SK-N-SH treated with all-trans-retinoic acid at 6 μM for 48 hours (cell line): Measurements from ENCODE around the gene CALML5.

Experiments
- ATAC-seq: fragments of 200-7000 bp; cut with Tn5 transposase; 3 replicates; pipeline ENCODE4 v1.9.1; 2020; ENCODE audit warnings: mild to moderate bottlenecking, moderate library complexity
- ARNTL ChIP-seq: fragments of 450-650 bp; formaldehyde crosslinking; IDR thresholded peaks from 2 replicates; pipeline ENCODE4 v1.5.0; 2020; ENCODE audit warnings: low read depth, mild to moderate bottlenecking, moderate library complexity, borderline replicate concordance
- BACH2 ChIP-seq: fragments of 250-450 bp; sonication (Bioruptor Pico); IDR thresholded peaks from 2 replicates; pipeline ENCODE4 v1.9.0; 2021; ENCODE audit warnings: mild to moderate bottlenecking, borderline replicate concordance
- CREB5 ChIP-seq: fragments of 250-450 bp; sonication (Bioruptor Pico); IDR thresholded peaks from 2 replicates; pipeline ENCODE4 v1.5.1; 2020; ENCODE audit warnings: low read depth, mild to moderate bottlenecking, moderate library complexity
- CSDC2 ChIP-seq: fragments of 250-450 bp; sonication (Bioruptor Pico); IDR thresholded peaks from 2 replicates; pipeline ENCODE4 v1.5.0; 2020; ENCODE audit warnings: mild to moderate bottlenecking, moderate library complexity
- CSRNP3 ChIP-seq: fragments of 250-450 bp; sonication (Bioruptor Pico); IDR thresholded peaks from 2 replicates; pipeline ENCODE4 v1.5.1; 2021; ENCODE audit warnings: mild to moderate bottlenecking, moderate library complexity
- ISL1 ChIP-seq: fragments of 250-450 bp; sonication (Bioruptor Pico); IDR thresholded peaks from 2 replicates; pipeline ENCODE4 v2.1.2; 2022; ENCODE audit warnings: mild to moderate bottlenecking, moderate library complexity
- OSR1 ChIP-seq: fragments of 250-450 bp; sonication (Bioruptor Pico); IDR thresholded peaks from 2 replicates; pipeline ENCODE4 v1.8.0; 2022; ENCODE audit warnings: moderate library complexity, mild to moderate bottlenecking, inconsistent platforms
- PATZ1 ChIP-seq: fragments of 250-450 bp; sonication (Bioruptor Pico); IDR thresholded peaks from 2 replicates; pipeline ENCODE4 v1.8.0; 2020; ENCODE audit warnings: mild to moderate bottlenecking, moderate library complexity, borderline replicate concordance
- POU6F1 ChIP-seq: fragments of 250-450 bp; sonication (Bioruptor Pico); IDR thresholded peaks from 2 replicates; pipeline ENCODE4 v1.8.0; 2021; ENCODE audit warnings: low read depth, mild to moderate bottlenecking, moderate library complexity, borderline replicate concordance
- PPARA ChIP-seq: fragments of 250-450 bp; sonication (Bioruptor Pico); IDR thresholded peaks from 2 replicates; pipeline ENCODE4 v1.5.0; 2020; ENCODE audit warnings: mild to moderate bottlenecking, borderline replicate concordance
- RARB ChIP-seq: fragments of 250-450 bp; sonication (Bioruptor Pico); IDR thresholded peaks from 2 replicates; pipeline ENCODE4 v1.8.0; 2021; ENCODE audit warnings: mild to moderate bottlenecking, moderate library complexity
- SNAI2 ChIP-seq: fragments of 250-450 bp; sonication (Bioruptor Pico); IDR thresholded peaks from 2 replicates; pipeline ENCODE4 v1.5.0; 2020; ENCODE audit warnings: mild to moderate bottlenecking, moderate library complexity
- TCF4 ChIP-seq: fragments of 250-450 bp; sonication (Bioruptor Pico); IDR thresholded peaks from 2 replicates; pipeline ENCODE4 v1.8.0; 2021; ENCODE audit warnings: mild to moderate bottlenecking, moderate library complexity, borderline replicate concordance
- TOX ChIP-seq: fragments of 250-450 bp; sonication (Bioruptor Pico); IDR thresholded peaks from 2 replicates; pipeline ENCODE4 v1.8.0; 2021; ENCODE audit warnings: mild to moderate bottlenecking, moderate library complexity, borderline replicate concordance
- TSHZ2 ChIP-seq: fragments of 250-450 bp; sonication (Bioruptor Pico); IDR thresholded peaks from 2 replicates; pipeline ENCODE4 v1.5.0; 2020; ENCODE audit warnings: mild to moderate bottlenecking, moderate library complexity
- ZC3H10 ChIP-seq: fragments of 250-450 bp; sonication (Bioruptor Pico); IDR thresholded peaks from 2 replicates; pipeline ENCODE4 v1.5.1; 2021; ENCODE audit warnings: mild to moderate bottlenecking, moderate library complexity
- ZFP3 ChIP-seq: fragments of 250-450 bp; sonication (Bioruptor Pico); IDR thresholded peaks from 2 replicates; pipeline ENCODE4 v1.5.0; 2020; ENCODE audit warnings: mild to moderate bottlenecking, moderate library complexity
- ZFP30 ChIP-seq: fragments of 450-650 bp; formaldehyde crosslinking; IDR thresholded peaks from 2 replicates; pipeline ENCODE4 v1.5.0; 2022; ENCODE audit warnings: mild to moderate bottlenecking, moderate library complexity
- ZNF565 ChIP-seq: fragments of 450-650 bp; formaldehyde crosslinking; conservative IDR thresholded peaks from 2 replicates; pipeline ENCODE4 v1.5.0; 2020; ENCODE audit warnings: low read depth, mild to moderate bottlenecking, moderate library complexity
- ZNF70 ChIP-seq: fragments of 450-650 bp; formaldehyde crosslinking; IDR thresholded peaks from 2 replicates; pipeline ENCODE4 v1.5.0; 2020; ENCODE audit warnings: mild to moderate bottlenecking, moderate library complexity
- ZNF8 ChIP-seq: fragments of 450-650 bp; formaldehyde crosslinking; IDR thresholded peaks from 2 replicates; pipeline ENCODE4 v1.5.0; 2020; ENCODE audit warnings: mild to moderate bottlenecking, moderate library complexity

Gene CALML5

GRCh38 chr10:5510281-5511072, 11.1 kb upstream of the CALML5 start:
- no peak for TF ChIP-seq TOX
- ATAC-seq: no peak

- no peak for ATAC-seq
- TF ChIP-seq CREB5 (no peak), ZNF70 (CRISPR knock-in tag) (no peak), BACH2 (CRISPR knock-in tag) (no peak), TSHZ2 (CRISPR knock-in tag) (no peak), RARB (CRISPR knock-in tag) (no peak), CSRNP3 (no peak), ZC3H10 (CRISPR knock-in tag) (no peak), POU6F1 (CRISPR knock-in tag) (no peak), ZNF565 (no peak), TOX (no peak), ZFP30 (CRISPR knock-in tag) (no peak), CSDC2 (CRISPR knock-in tag) (no peak), PATZ1 (no peak), SNAI2 (CRISPR knock-in tag) (no peak), OSR1 (CRISPR knock-in tag) (no peak), ZNF8 (CRISPR knock-in tag) (no peak)
- TF ChIP-seq, all 23 proteins: peak for 0
Observed at GRCh38 chr10:5509691-5510090, 10.3 kb upstream of the CALML5 start.

GRCh38 chr10:5509236-5509635, 9.9 kb upstream of the CALML5 start:
- TF ChIP-seq ZNF565: no peak
- TF ChIP-seq RARB (CRISPR knock-in tag): no peak
- TF ChIP-seq PPARA (CRISPR knock-in tag): no peak
- TF ChIP-seq ZC3H10 (CRISPR knock-in tag): no peak
- no peak for TF ChIP-seq ZNF8 (CRISPR knock-in tag)
- TF ChIP-seq OSR1 (CRISPR knock-in tag): no peak
- TF ChIP-seq ARNTL (CRISPR knock-in tag): no peak
- no peak for ATAC-seq

GRCh38 chr10:5508786-5509185, 9.4 kb upstream of the CALML5 start:
- TF ChIP-seq ISL1 (CRISPR knock-in tag) (no peak), PPARA (CRISPR knock-in tag) (no peak), ARNTL (CRISPR knock-in tag) (no peak), ZFP30 (CRISPR knock-in tag) (no peak), ZC3H10 (CRISPR knock-in tag) (no peak), ZFP3 (CRISPR knock-in tag) (no peak), PATZ1 (no peak), TCF4 (CRISPR knock-in tag) (no peak), POU6F1 (CRISPR knock-in tag) (no peak), ZNF8 (CRISPR knock-in tag) (no peak), CSDC2 (CRISPR knock-in tag) (no peak)
- ATAC-seq: no peak
